HuH-7 (cell line): ENCODE measurements around the gene PPP3R1.

Experiments used
- DNase-seq: peaks from one replicate; pipeline ENCODE4 v3.0.0; 2011; ENCODE audit warnings: low spot score

The PPP3R1 gene

DNA sequence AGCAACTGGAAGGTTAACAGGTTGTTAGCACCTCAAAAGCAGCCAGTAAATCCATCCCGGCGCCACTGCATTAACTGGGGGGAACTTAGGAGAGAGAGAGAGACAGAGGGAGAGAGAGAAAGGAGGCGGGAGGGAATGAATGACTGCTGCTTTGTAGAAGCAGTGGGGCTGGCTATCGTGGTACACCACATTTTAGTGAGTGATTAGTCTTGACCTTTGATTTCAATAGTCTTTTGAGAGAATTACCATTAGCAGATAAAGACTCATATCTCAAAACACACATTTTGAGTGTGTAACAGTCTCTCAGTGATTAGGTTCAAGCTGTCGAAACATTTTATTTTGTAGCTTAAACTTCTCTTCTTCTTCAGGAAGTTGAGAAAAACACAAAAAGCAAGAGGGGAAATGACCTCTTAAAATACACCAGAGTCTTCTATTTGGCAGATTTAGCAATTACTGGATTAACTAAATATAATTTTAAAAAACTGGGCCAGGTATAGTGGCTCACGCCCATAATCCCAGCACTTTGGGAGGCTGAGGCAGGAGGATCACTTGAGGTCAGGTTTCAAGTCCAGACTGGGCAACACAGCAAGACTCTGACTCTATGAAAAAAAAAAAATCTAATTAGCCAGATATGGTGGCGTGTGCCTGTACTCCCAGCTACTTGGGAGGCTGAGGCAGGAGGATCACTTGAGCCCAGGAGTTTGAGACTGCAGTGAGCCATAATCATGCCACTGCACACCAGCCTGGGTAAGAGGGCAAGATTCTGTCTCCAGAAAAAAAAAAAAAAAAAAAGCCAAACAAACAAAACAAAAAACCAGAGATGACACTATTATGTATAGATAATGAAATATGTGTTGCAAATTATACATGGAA, 116.6 kb downstream of the PPP3R1 start:
- no peak for DNase-seq

GRCh38 chr2:68134554-68134953, 117.8 kb downstream of the PPP3R1 start:
- no peak for DNase-seq

- no peak for DNase-seq
Measured at GRCh38 chr2:68134120-68134519, 118.2 kb downstream of the PPP3R1 start.
